GM12878 (cell line): ENCODE data around the gene ANKRD55. TPM values are rescaled to one million over a fixed set of nuclear protein-coding genes. Genes with fewer than 3 reads are reported as not detected.

Experiments used
- ATAC-seq: fragments of 200-7000 bp; cut with Tn5 transposase; 3 replicates; pipeline ENCODE4 v1.9.1; 2020; ENCODE audit warnings: mild to moderate bottlenecking, moderate library complexity
- BruUV-seq: library from RNA; stranded (reverse); fragments of 400-500 nt; replicated peaks from 2 replicates; lab custom pipeline; 2021; lab: Mats Ljungman, UMichigan
- CTCF ChIA-PET: fragments of 300-600 bp; sonication (Branson Sonifier 250); formaldehyde crosslinking; extraction: SDS; loops from one replicate; lab custom pipeline; 2021; ENCODE audit warnings: inconsistent platforms; lab: Yijun Ruan, JAX
- POLR2A ChIA-PET: fragments of 350-600 bp; formaldehyde crosslinking; extraction: SDS; loops from one replicate; lab custom pipeline; 2021; ENCODE audit warnings: inconsistent platforms; lab: Charles Lee
- RAD21 ChIA-PET: fragments of 300-600 bp; sonication (Branson Sonifier 250); formaldehyde crosslinking; loops from one replicate; lab custom pipeline; 2023; ENCODE audit warnings: antibody characterized with exemption; ENCODE audit not compliant: unreplicated experiment; lab: Charles Lee
- SMC1A ChIA-PET: fragments of 300-600 bp; sonication (Branson Sonifier 250); formaldehyde crosslinking; loops from one replicate; lab custom pipeline; 2023; ENCODE audit not compliant: unreplicated experiment, uncharacterized antibody; lab: Charles Lee
- DNase-seq: peaks from one replicate; pipeline ENCODE4 v3.0.0-alpha.2; 2011; ENCODE audit warnings: low read depth, low spot score
- FAIRE-seq: peaks from 3 replicates; lab custom pipeline; 2011; peaks lifted over from hg19 to GRCh38; lab: Jason Lieb, UNC
- H2AFZ ChIP-seq: 2 replicates; pipeline ENCODE4 v1.6.0; 2011; ENCODE audit warnings: low read depth, low read length, control low read depth; ENCODE audit not compliant: control insufficient read depth
- H3K27ac ChIP-seq: 2 replicates; pipeline ENCODE4 v1.5.1; 2011; ENCODE audit warnings: control low read depth; ENCODE audit not compliant: control insufficient read depth, insufficient read depth
- H3K27me3 ChIP-seq, 2 experiments: replicated peaks in 1 of 2; 2 replicates each; pipeline versions ENCODE4 v1.6.0 to v1.6.1; 2011; ENCODE audit warnings: low read length in 1 of 2; ENCODE audit not compliant: control insufficient read depth in 2 of 2, insufficient read depth in 2 of 2
- H3K36me3 ChIP-seq, 2 experiments: 2 replicates each; pipeline ENCODE4 v1.5.1; 2011; ENCODE audit warnings: low read length in 1 of 2; ENCODE audit not compliant: control insufficient read depth in 2 of 2, insufficient read depth in 2 of 2
- H3K4me1 ChIP-seq: 2 replicates; pipeline ENCODE4 v1.6.1; 2011; ENCODE audit warnings: mild to moderate bottlenecking, low read length, moderate library complexity, mixed read lengths; ENCODE audit not compliant: control insufficient read depth, insufficient read depth
- H3K4me2 ChIP-seq: 2 replicates; pipeline ENCODE4 v1.6.0; 2011; ENCODE audit warnings: control low read depth; ENCODE audit not compliant: control insufficient read depth, insufficient read depth
- H3K4me3 ChIP-seq: fragments of 200-600 bp; sonication (generic); 2 replicates; pipeline ENCODE4 v1.5.1; 2016
- H3K79me2 ChIP-seq: 2 replicates; pipeline ENCODE4 v1.6.0; 2011; ENCODE audit warnings: low read length; ENCODE audit not compliant: control insufficient read depth, insufficient read depth
- H3K9ac ChIP-seq: 2 replicates; pipeline ENCODE4 v1.8.0; 2011; ENCODE audit warnings: low read length, control low read depth, mixed read lengths; ENCODE audit not compliant: control insufficient read depth, insufficient read depth
- H3K9me3 ChIP-seq: replicated peaks from 3 replicates; pipeline ENCODE4 v1.5.1; 2011; ENCODE audit warnings: mild to moderate bottlenecking, low read length; ENCODE audit not compliant: control insufficient read depth, insufficient read depth
- H4K20me1 ChIP-seq: 2 replicates; pipeline ENCODE4 v1.6.0; 2011; ENCODE audit not compliant: control insufficient read depth, insufficient read depth
- RCOR1 ChIP-seq: conservative IDR thresholded peaks from 2 replicates; pipeline ENCODE4 v1.6.1; 2012; ENCODE audit warnings: low read depth, low read length, improper control_type of control experiment
- SPI1 ChIP-seq: IDR thresholded peaks from 2 replicates; pipeline ENCODE4 v1.6.1; 2011; ENCODE audit warnings: low read depth, mild to moderate bottlenecking, low read length, moderate library complexity, borderline replicate concordance; ENCODE audit not compliant: insufficient read depth
- WGBS: methylation state at CpG from one replicate; pipeline ENCODE4 v1.1.6; 2016; ENCODE audit warnings: low lambda C conversion rate; ENCODE audit not compliant: insufficient replicate concordance, insufficient coverage; ENCODE audit errors: missing lambda C conversion rate; 5-methylcytosine and 5-hydroxymethylcytosine counted together
- in situ Hi-C: fragments of 300-500 bp; cut with MboI; formaldehyde crosslinking; loops from 9 replicates; pipeline ENCODE4 v1.14.3; 2018; ENCODE audit warnings: mixed read lengths
- intact Hi-C: fragments of 100-400 bp; cut with micrococcal nuclease; formaldehyde crosslinking; loops from one replicate; pipeline ENCODE4 v1.14.2; 2022; ENCODE audit not compliant: unreplicated experiment
- polyA plus RNA-seq, 11 experiments: library from polyadenylated mRNA; depleted of rRNA in 4 of 11; unstranded in 6 of 11; stranded (reverse) in 5 of 11; fragments of >200 nt; fragmentation: Nextera tagmentation in 4 of 11; fragmentation: Illumina TruSeq in 1 of 11; extraction: Ambion mirVana in 4 of 11; extraction: Trizol in 1 of 11; gene quantifications; 1 replicate in 1 of 11; 2 replicates in 10 of 11; pipeline versions ENCODE4 v1.2.1 to v1.2.3, GENCODE V29; 2011 to 2016; ENCODE audit warnings: inconsistent platforms in 2 of 11, missing spikeins in 2 of 11, low read depth in 1 of 11
- total RNA-seq, 4 experiments: library from RNA; depleted of rRNA in 3 of 4; stranded (reverse); fragments of >200 nt in 3 of 4; fragmentation: Illumina TruSeq in 1 of 4; extraction: Trizol in 1 of 4; gene quantifications; 2 replicates each; pipeline versions ENCODE4 v1.2.1 to v1.2.3, GENCODE V29; 2013 to 2021

ANKRD55 gene
- total and polyA plus RNA-seq, 10 of the 15 experiments (the other 5 are each of a cell fraction or from before 2014, with no cell fraction given), result 0.04 TPM; not detected in 9

- no peaks in the 10 kb centered on the region for H3K27me3 ChIP-seq
- H3K9ac ChIP-seq, result no peak overlapping the region
- TF ChIP-seq SPI1 (0 out of 2 replicates have a peak, but pooled peaks have one; percentile 9), RCOR1 (no peak)
- TF ChIP-seq, all 136 proteins: peak for 1
- Histone ChIP-seq H3K27ac (no peak overlapping the region), H3K4me2 (no peak overlapping the region), H3K79me2 (no peaks in the 10 kb centered on the region), H3K36me3 (no peaks in the 10 kb centered on the region), H3K9me3 (no peaks in the 10 kb centered on the region), H4K20me1 (no peaks in the 10 kb centered on the region), H3K4me1 (peaks cover 26% of the 10 kb centered on the region), H2AFZ (no peak overlapping the region), H3K4me3 (no peak overlapping the region)
- DNase-seq (no peak), FAIRE-seq (no peak), ATAC-seq (no peak)
- ChIA-PET RAD21 (interaction anchor here (0.7 to 2.7 kb wide), 9 partner anchors 10 to 321 kb away, joined by 3 to 20 read pairs (median 5); no protein-coding TSS in a partner anchor), CTCF (interaction anchor here (0.6 to 1.7 kb wide), 6 partner anchors 10 to 112 kb away, joined by 3 to 6 read pairs (median 4); no protein-coding TSS in a partner anchor), SMC1A (interaction anchor here (0.6 to 10.6 kb wide), 12 partner anchors 10 to 1183 kb away, joined by 3 to 206 read pairs (median 7); no protein-coding TSS in a partner anchor), POLR2A (interaction anchor here (0.5 to 1.7 kb wide), 4 partner anchors 12 to 98 kb away, joined by 3 to 5 read pairs (median 4); no protein-coding TSS in a partner anchor)
- WGBS, result 93% methylated on average over 7 of the region's 7 CpGs
- intact Hi-C loops (no loop called here), in situ Hi-C loops (no loop called here)
- BruUV-seq, result no TSS peak
These were observed 142.2 kb downstream of the ANKRD55 start for GRCh38 chr5:56090793-56091460.
